CD4-positive, alpha-beta T cell treated with Interferon gamma for 1 hour (primary cell): ENCODE measurements around the gene FLII.
A peak's percentile ranks its signal among the peaks of the same experiment; 100 is the strongest.
"Not testable (repeated sequence)": the region's sequence is repeated elsewhere in the genome, so short reads cannot be mapped to it uniquely, and the experiment has no call there.

ENCODE experiments used
- DNase-seq: peaks from one replicate; pipeline ENCODE4 v3.0.0-alpha.2; 2020

The FLII gene

GRCh38 chr17:18238299-18238698 is 20.2 kb downstream of the FLII start:
- no peak for DNase-seq

DNA sequence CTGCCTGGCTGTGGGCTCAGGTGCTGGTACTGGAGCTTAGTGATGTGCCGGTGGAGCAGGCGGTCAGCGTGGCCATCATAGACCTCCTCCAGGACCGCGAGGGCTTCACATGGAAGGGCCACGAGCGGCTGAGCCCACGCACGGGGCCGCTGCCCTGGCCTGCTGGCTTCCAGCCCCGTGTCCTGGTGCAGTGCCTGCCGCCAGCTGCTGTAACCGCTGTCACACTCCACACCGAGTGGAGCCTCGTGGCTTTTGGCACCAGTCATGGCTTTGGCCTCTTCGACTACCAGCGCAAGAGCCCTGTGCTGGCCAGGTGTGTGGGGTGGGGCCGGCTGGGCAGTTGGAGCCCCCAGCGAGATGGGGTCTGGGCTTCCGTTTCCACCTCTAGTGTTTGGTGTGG is 21.1 kb downstream of the FLII start:
- no peak for DNase-seq

GRCh38 chr17:18236494-18236893 is 22.0 kb downstream of the FLII start:
- no peak for DNase-seq

DNA sequence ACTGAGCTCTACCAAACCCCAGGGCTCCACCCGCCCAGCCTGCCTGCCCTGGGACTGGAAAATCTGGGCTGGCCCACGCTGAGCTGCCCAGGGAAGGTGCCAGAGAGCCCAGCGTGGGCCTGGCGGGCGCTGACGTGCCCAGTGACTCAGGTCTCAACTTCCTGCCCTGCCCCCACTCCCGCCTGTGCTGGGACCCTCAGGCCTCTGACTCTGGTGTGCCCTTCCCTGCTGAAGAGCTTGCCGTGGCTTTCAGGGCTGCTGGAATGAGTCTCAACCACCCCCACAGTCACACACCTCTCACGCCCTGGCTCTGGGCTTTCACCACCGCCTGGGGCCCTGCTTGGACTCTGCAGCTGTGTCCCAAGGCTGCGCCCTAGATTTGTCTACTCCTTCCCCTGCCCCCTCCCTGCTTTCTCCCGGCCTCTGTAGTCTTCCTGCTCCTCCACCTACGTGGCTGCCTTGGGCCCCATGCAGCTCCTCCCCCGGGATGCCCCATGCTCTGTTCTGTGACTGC is 22.7 kb downstream of the FLII start:
- no peak for DNase-seq

DNA sequence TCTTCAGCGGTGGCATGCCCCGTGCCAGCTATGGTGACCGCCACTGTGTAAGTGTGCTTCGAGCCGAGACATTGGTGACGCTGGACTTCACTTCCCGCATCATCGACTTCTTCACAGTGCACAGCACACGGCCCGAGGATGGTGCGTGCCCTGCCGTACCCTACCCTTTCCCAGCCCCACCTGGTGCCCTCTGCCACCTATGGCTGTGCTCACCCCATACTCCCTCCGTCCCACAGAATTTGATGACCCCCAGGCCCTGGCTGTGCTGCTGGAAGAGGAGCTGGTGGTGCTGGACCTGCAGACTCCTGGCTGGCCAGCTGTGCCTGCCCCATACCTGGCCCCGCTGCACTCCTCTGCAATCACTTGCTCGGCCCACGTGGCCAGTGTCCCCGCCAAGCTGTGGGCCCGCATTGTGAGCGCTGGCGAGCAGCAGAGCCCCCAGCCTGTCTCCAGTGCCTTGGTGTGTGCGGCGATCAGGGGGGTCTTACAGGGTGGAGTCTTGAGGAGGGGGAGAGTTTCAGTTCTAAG is 23.6 kb downstream of the FLII start:
- DNase-seq, result no peak

- no peak for DNase-seq
Measured at GRCh38 chr17:18233803-18234518, 24.6 kb downstream of the FLII start.

DNA sequence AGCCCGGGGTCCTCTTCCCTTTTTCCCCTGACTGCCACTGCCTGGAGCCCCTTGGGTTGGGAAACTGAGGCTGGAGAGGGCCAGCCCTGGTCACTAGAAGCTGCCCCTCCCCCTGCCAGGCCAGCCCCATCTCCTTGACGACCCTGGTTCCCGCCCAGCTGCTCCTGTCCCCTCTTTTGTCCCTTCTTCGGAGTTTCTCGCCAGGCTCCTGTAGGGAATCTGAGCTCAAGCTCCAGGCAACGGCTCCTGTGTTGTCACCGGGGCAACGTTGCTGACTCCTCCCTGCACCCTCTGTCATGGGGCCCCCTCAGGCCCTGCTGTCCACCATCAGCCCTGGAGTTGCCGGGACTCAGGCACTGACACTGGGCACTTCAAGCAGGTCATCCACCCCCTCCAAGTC is 27.4 kb downstream of the FLII start:
- no peak for DNase-seq

- no peak for DNase-seq
Measured at GRCh38 chr17:18230288-18231141, 28.0 kb downstream of the FLII start.

DNA sequence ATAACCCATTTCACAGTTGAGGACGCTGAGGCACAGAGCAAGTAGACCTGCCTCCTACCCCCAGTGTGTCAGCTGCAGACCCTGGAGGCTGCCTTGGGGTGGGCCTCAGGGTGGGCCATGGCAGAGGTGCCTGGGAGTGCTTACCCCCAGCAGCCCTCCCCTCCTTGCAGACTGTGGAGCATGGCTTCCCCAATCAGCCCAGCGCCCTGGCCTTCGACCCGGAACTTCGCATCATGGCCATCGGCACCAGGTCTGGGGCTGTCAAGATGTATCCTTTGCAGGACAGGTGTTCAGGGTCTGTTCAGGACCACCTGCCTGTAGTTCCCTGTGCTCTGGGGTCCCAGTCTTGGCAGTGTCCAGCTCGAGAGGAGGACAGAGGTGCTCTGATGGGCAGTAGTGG is 28.8 kb downstream of the FLII start:
- DNase-seq, result no peak

DNA sequence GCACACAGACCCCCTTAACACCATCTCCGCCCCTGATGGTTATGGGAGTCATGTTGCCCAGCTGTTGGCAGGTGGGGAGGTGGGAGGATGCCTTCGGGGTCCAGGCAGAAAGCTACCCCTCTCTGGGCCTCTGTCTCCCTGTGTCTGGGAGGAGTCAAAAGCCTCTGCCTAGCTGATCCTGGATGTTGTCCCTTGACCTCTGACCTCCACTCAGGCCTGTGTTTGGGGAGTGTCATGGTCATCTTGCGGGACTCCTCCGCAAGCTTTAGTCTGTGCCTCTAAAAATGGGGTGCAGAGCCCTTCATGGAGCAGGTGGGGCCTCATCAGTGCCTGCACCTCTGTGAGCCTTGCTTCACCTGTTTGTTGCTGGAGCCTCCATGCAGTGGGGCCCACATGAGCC is 29.3 kb downstream of the FLII start:
- DNase-seq, result no peak

DNA sequence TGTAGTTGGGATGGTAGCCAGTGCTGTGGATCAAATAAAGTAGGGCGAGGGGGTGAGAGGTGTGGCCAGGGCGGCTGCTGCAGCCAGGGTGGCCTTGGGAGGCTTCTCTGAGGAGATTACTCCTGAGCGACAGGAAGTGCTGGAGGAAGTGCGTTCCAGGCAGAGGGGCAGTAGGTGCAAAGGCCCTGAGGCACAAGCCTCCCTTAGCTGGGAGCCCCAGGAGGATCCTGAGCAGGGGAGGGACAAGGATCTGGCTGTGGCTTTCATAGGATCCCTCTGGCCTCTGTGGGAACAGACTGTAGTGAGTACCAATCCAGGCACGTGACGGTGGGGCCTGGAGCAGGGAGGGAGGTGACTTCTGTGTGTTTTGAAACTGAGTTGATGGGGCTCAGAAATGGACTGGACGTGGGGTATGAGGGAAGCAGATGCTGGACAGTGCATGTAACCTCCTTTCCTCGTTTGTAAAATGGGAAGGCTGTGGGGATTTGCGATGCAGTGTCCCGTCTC is 30.3 kb downstream of the FLII start:
- no peak for DNase-seq

- DNase-seq, result no peak
Measured at GRCh38 chr17:18227635-18228034, 30.9 kb downstream of the FLII start.

GRCh38 chr17:18226284-18226945 is 32.1 kb downstream of the FLII start:
- no peak for DNase-seq

- DNase-seq, result no peak
Measured at GRCh38 chr17:18225642-18226283, 32.8 kb downstream of the FLII start.

DNA sequence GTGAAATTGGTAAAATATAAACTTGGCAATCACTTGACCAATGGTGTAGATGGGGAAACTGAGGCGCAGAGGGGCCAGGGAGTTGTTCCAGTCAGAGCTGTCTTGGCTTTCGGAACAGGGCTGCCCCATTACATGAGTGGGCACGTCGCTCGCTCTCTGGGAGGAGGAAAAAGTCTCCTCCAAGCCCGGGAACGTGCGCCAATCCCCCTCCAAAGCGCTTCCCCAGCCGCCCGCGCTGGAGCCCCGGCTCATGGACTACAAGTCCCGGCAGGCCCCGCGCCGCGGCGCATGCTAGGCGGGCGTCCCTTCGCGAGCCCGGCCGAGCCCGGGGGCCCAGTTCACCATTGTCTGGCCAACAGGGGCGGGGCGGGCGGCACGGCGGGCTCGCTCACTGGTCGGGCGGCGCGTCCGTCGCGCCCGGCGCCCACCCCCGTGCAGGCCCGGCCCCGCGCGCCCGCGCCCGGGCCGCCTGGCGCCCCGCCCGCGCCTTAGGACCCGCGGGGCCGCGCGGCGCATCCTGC is 33.4 kb downstream of the FLII start, which contains the start of gene LLGL1:
Gene LLGL1, plus strand, starts transcription at position 515 of the 521 bp plus-strand sequence. CDS start 48 bp downstream, outside the sequence.
- DNase-seq, result peak; percentile 95

- no peak for DNase-seq
Measured at GRCh38 chr17:18224387-18225120, 34.0 kb downstream of the FLII start.

DNA sequence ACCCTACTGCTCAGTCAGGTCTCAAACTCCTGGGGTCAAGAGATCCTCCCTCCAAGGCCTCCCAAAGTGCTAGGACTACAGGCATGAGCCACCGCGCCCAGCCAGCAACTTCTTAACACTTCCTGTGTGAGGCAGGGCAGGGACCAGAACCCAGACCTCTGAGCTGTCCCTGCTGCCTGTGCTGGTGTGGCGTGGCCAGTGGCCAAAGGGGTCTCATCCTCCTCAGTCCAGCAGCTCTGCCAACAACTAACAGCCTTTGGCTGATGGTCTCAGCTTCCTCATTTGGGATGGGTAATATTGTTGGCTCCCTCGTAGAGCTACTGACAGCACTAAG is 34.5 kb downstream of the FLII start:
- DNase-seq, result no peak

GRCh38 chr17:18218756-18219415 is 39.7 kb downstream of the FLII start:
- DNase-seq, result no peak

GRCh38 chr17:18217412-18218015 is 41.0 kb downstream of the FLII start:
- DNase-seq, result peak; percentile 69

DNA sequence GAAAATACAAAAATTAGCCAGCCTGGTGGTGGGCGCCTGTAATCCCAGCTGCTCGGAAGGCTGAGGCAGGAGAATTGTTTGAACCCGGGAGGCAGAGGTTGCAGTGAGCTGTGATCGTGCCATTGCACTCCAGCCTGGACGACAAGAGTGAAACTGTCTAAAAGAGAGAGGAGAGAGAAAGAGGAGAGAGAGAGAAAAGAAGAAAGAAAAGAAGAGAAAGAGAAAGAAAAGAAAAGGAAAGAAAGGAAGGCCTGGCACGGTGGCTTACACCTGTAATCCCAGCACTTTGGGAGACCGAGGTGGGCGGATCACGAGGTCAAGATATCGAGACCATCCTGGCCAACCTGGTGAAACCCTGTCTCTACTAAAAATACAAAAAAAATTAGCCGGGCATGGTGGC is 41.6 kb downstream of the FLII start:
- not testable (repeated sequence) for DNase-seq
